Fibroblast of lung (primary cell): Measurements from ENCODE around the gene CSTB. TPM values are rescaled to one million over a fixed set of nuclear protein-coding genes. Genes with fewer than 3 reads are reported as not detected.

Source experiments
- DNase-seq, 2 donors: peaks; one replicate each; pipeline versions ENCODE4 v3.0.0 to v3.0.0-alpha.2; 2010; ENCODE audit warnings: low read depth in 2 of 2
- H2AFZ ChIP-seq: 2 replicates; pipeline ENCODE4 v1.5.1; 2012; ENCODE audit warnings: low read length, control low read depth, inconsistent platforms
- H3K27ac ChIP-seq: 2 replicates; pipeline ENCODE4 v1.5.1; 2011; ENCODE audit warnings: low read length, control low read depth; ENCODE audit not compliant: insufficient read depth
- H3K27me3 ChIP-seq: 2 replicates; pipeline ENCODE4 v1.5.1; 2011; ENCODE audit warnings: mild to moderate bottlenecking, low read length; ENCODE audit not compliant: control insufficient read depth, insufficient read depth
- H3K36me3 ChIP-seq: 2 replicates; pipeline ENCODE4 v1.5.1; 2011; ENCODE audit warnings: low read length; ENCODE audit not compliant: control insufficient read depth, insufficient read depth
- H3K4me1 ChIP-seq: 2 replicates; pipeline ENCODE4 v1.5.1; 2011; ENCODE audit warnings: low read length; ENCODE audit not compliant: control insufficient read depth, insufficient read depth; ENCODE audit errors: extremely low read depth
- H3K4me2 ChIP-seq: 2 replicates; pipeline ENCODE4 v1.5.1; 2011; ENCODE audit warnings: low read length, control low read depth; ENCODE audit not compliant: insufficient read depth; ENCODE audit errors: extremely low read depth
- H3K4me3 ChIP-seq, 4 experiments: fragments of 200-600 bp in 1 of 4; sonication (generic) in 1 of 4; replicated peaks in 1 of 4; 2 replicates each; pipeline ENCODE4 v1.5.1; 2011 to 2016; ENCODE audit warnings: low read length in 4 of 4, low read depth in 3 of 4, mild to moderate bottlenecking in 3 of 4, control low read depth in 2 of 4, inconsistent platforms in 1 of 4, mixed read lengths in 1 of 4; ENCODE audit not compliant: insufficient read depth in 1 of 4; ENCODE audit errors: control extremely low read depth in 1 of 4
- H3K79me2 ChIP-seq: 2 replicates; pipeline ENCODE4 v1.5.1; 2012; ENCODE audit warnings: mild to moderate bottlenecking, low read length, inconsistent platforms; ENCODE audit not compliant: control insufficient read depth, insufficient read depth
- H3K9ac ChIP-seq: 2 replicates; pipeline ENCODE4 v1.5.1; 2011; ENCODE audit warnings: mild to moderate bottlenecking, low read length, control low read depth; ENCODE audit not compliant: insufficient read depth
- H3K9me3 ChIP-seq: 2 replicates; pipeline ENCODE4 v1.5.1; 2012; ENCODE audit warnings: low read depth, low read length; ENCODE audit not compliant: control insufficient read depth, insufficient read depth
- H4K20me1 ChIP-seq: 2 replicates; pipeline ENCODE4 v1.5.1; 2011; ENCODE audit warnings: low read length; ENCODE audit not compliant: control insufficient read depth, insufficient read depth; ENCODE audit errors: extremely low read depth
- EZH2 ChIP-seq: IDR thresholded peaks from 2 replicates; pipeline ENCODE4 v1.5.1; 2012; ENCODE audit warnings: low read length, control low read depth, mild to moderate bottlenecking; ENCODE audit errors: missing control alignments
- polyA plus RNA-seq, 2 donors: library from polyadenylated mRNA; depleted of rRNA in 1 of 2; stranded (reverse) in 1 of 2; unstranded in 1 of 2; fragments of >200 nt; gene quantifications; 2 replicates each; pipeline ENCODE4 v1.2.1, GENCODE V29; 2011 to 2012; ENCODE audit warnings: missing spikeins in 1 of 2
- total RNA-seq: library from RNA; depleted of rRNA; stranded (reverse); fragments of >200 nt; gene quantifications from 2 replicates; pipeline ENCODE4 v1.2.1, GENCODE V29; 2014
- TF ChIP-seq, protein P1 (sequence below), 2 donors: IDR thresholded peaks in 1 of 2; conservative IDR thresholded peaks in 1 of 2; 1 replicate in 1 of 2; 2 replicates in 1 of 2; pipeline ENCODE4 v1.5.1; 2011 to 2012; ENCODE audit warnings: low read length in 2 of 2, control low read depth in 1 of 2, inconsistent platforms in 1 of 2, low read depth in 1 of 2, mild to moderate bottlenecking in 1 of 2

CSTB gene
- total and polyA plus RNA-seq, 2 donors (not counting 1 experiment from before 2014, with no cell fraction given): 24.8 to 72.5 TPM

DNA sequence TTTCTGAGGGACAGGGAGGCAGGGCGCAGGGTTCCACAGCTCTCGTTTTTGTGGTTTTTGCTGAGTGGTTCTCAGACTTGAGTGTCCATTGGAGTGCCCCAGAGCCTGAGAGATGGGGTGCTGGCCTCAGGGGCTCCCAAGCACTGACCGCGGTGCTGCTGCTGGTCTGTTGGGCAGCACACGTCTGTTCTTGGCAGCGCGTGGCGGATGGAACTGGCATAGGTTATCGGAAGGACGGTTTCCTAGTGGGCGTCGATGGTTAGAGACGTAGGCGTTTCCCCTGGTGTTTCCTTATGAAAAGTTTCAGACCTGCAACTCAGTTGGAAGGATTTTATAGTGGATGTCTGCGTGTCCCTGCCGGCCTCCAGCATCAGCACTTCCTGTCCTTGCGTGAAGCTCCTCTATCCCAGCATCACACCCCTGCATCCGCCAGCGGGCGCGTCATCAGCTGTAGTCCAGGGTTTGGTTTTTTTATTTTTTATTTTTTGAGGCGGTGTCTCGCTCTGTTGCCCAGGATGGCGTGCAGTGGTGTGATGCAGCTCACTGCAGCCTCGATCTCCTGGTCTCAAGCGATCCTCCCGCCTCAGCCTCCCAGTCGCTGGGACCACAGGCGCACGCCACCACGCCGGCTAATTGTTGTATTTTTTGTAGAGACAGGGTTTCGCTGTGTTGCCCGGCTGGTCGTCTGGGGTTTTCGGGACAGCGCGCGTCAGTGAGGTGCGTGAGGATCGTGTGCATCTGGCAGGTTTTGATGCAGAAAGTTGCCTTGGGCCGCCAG is 25.1 kb upstream of the CSTB start:
- peaks cover 49% of the 10 kb centered on the region for H3K36me3 ChIP-seq
- DNase-seq: no peak
- TF ChIP-seq EZH2: no peak
- TF ChIP-seq, protein P1, sequence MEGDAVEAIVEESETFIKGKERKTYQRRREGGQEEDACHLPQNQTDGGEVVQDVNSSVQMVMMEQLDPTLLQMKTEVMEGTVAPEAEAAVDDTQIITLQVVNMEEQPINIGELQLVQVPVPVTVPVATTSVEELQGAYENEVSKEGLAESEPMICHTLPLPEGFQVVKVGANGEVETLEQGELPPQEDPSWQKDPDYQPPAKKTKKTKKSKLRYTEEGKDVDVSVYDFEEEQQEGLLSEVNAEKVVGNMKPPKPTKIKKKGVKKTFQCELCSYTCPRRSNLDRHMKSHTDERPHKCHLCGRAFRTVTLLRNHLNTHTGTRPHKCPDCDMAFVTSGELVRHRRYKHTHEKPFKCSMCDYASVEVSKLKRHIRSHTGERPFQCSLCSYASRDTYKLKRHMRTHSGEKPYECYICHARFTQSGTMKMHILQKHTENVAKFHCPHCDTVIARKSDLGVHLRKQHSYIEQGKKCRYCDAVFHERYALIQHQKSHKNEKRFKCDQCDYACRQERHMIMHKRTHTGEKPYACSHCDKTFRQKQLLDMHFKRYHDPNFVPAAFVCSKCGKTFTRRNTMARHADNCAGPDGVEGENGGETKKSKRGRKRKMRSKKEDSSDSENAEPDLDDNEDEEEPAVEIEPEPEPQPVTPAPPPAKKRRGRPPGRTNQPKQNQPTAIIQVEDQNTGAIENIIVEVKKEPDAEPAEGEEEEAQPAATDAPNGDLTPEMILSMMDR (conservative IDR thresholded peaks at IDR 0.05 in 1 of 2, IDR thresholded peaks at IDR 0.05 in 1 of 2; ENCODE audit: low read depth in 1 of 2, low read length in 2 of 2): no peak
- no peaks in the 10 kb centered on the region for H3K79me2 ChIP-seq
- no peak overlapping the region for H3K27ac ChIP-seq
- no peak overlapping the region for H2AFZ ChIP-seq
- no peak overlapping the region for H3K4me3 ChIP-seq
- H3K9ac ChIP-seq: no peak overlapping the region
- H3K4me1 ChIP-seq: no peaks in the 10 kb centered on the region
- H3K27me3 ChIP-seq: no peaks in the 10 kb centered on the region
- no peak overlapping the region for H3K4me2 ChIP-seq
- no peaks in the 10 kb centered on the region for H3K9me3 ChIP-seq
- no peaks in the 10 kb centered on the region for H4K20me1 ChIP-seq

DNA sequence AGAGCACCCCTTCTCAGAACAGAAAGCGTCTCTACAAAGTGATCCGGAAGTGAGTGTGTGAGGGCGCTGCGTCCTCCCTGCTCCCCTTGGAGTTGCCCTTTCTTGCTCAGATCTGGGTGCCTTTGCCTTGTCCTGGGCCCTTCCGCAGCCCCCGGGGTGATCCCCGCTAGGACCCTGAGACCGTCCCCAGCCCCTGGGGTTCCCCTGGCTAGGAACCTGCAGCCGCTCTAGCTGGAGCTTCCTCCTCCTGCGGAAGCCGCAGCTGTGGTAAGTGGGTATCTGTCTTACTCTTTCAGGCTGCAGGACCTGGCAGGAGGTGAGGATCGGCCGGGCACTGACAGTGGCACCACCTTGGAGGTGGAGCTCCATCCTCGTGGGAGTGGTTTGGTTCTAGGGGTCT is 24.5 kb upstream of the CSTB start:
- no peak for TF ChIP-seq EZH2
- TF ChIP-seq, protein P1 (conservative IDR thresholded peaks at IDR 0.05 in 1 of 2, IDR thresholded peaks at IDR 0.05 in 1 of 2; ENCODE audit: low read depth in 1 of 2, low read length in 2 of 2): no peak
- H3K27me3 ChIP-seq: no peaks in the 10 kb centered on the region
- H3K9ac ChIP-seq: no peak overlapping the region
- H3K79me2 ChIP-seq: no peaks in the 10 kb centered on the region
- H3K9me3 ChIP-seq: no peaks in the 10 kb centered on the region
- no peak overlapping the region for H3K4me2 ChIP-seq
- peaks cover 49% of the 10 kb centered on the region for H3K36me3 ChIP-seq
- DNase-seq: no peak
- no peaks in the 10 kb centered on the region for H4K20me1 ChIP-seq
- H3K4me1 ChIP-seq: no peaks in the 10 kb centered on the region
- no peak overlapping the region for H3K27ac ChIP-seq
- H2AFZ ChIP-seq: no peak overlapping the region
- H3K4me3 ChIP-seq: no peak overlapping the region

DNA sequence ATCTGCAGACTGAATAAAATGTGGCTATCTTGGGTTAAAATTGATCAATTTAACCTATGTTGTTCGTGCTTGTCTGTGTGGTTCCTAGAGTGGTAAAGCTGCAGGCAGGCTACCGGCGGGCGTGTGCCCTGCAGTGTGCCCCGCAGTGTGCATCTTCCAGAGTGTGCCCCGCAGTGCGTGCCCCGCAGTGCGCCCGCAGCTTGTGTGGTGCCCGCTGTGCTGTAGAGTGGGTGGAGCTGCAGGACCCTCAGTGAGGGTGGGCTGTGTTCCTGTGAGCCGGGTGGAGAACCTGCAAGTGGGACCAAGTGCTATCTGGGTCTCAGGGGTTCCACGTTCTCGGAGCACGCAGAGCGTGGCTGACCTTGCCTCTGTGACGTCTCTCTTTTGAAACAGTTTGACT is 24.0 kb upstream of the CSTB start:
- Histone ChIP-seq H3K9ac (no peak overlapping the region), H3K4me3 (no peak overlapping the region), H4K20me1 (no peaks in the 10 kb centered on the region), H3K36me3 (peaks cover 49% of the 10 kb centered on the region), H3K4me2 (no peak overlapping the region), H3K79me2 (no peaks in the 10 kb centered on the region), H3K27ac (no peak overlapping the region), H2AFZ (no peak overlapping the region), H3K27me3 (no peaks in the 10 kb centered on the region), H3K4me1 (no peaks in the 10 kb centered on the region), H3K9me3 (no peaks in the 10 kb centered on the region)
- TF ChIP-seq, protein P1 (conservative IDR thresholded peaks at IDR 0.05 in 1 of 2, IDR thresholded peaks at IDR 0.05 in 1 of 2; ENCODE audit: low read depth in 1 of 2, low read length in 2 of 2): no peak
- TF ChIP-seq EZH2: no peak
- DNase-seq: no peak
